CD14-positive monocyte (primary cell): ENCODE data around the gene AREG. TPM values are rescaled to one million over a fixed set of nuclear protein-coding genes. Genes with fewer than 3 reads are reported as not detected.

Source experiments
- DNase-seq, 3 donors: peaks; one replicate each; pipeline ENCODE4 v3.0.0-alpha.2; 2011 to 2022
- H2AFZ ChIP-seq: 2 replicates; pipeline ENCODE4 v1.6.0; 2012; ENCODE audit warnings: mild to moderate bottlenecking, low read depth, low read length, inconsistent platforms; ENCODE audit not compliant: insufficient read depth, poor library complexity, severe bottlenecking
- H3K27ac ChIP-seq, 2 donors: 1 replicate in 1 of 2; 2 replicates in 1 of 2; pipeline ENCODE4 v1.5.1; 2012 to 2013; ENCODE audit warnings: low read length in 2 of 2, control low read depth in 1 of 2, inconsistent platforms in 1 of 2, low read depth in 1 of 2, mild to moderate bottlenecking in 1 of 2
- H3K27me3 ChIP-seq, 2 donors: one replicate each; pipeline versions ENCODE4 v1.6.0 to v1.6.1; 2011 to 2013; ENCODE audit warnings: low read length in 2 of 2; ENCODE audit not compliant: control insufficient read depth in 2 of 2, insufficient read depth in 2 of 2
- H3K36me3 ChIP-seq, 2 donors: replicated peaks in 1 of 2; 1 replicate in 1 of 2; 2 replicates in 1 of 2; pipeline versions ENCODE4 v1.5.1 to v1.6.1; 2012 to 2013; ENCODE audit warnings: low read length in 2 of 2, control low read depth in 1 of 2, inconsistent platforms in 1 of 2, mild to moderate bottlenecking in 1 of 2; ENCODE audit not compliant: insufficient read depth in 2 of 2, control insufficient read depth in 1 of 2
- H3K4me1 ChIP-seq, 2 donors: 1 replicate in 1 of 2; 2 replicates in 1 of 2; pipeline versions ENCODE4 v1.5.1 to v1.6.1; 2012 to 2013; ENCODE audit warnings: low read length in 2 of 2, control low read depth in 1 of 2, inconsistent platforms in 1 of 2, mild to moderate bottlenecking in 1 of 2, moderate library complexity in 1 of 2; ENCODE audit not compliant: insufficient read depth in 2 of 2, control insufficient read depth in 1 of 2
- H3K4me2 ChIP-seq: replicated peaks from 2 replicates; pipeline ENCODE3; 2012; ENCODE audit warnings: low read length, moderate library complexity, mild to moderate bottlenecking; ENCODE audit not compliant: poor library complexity, severe bottlenecking; ENCODE audit errors: extremely low read depth
- H3K4me3 ChIP-seq, 3 experiments: fragments of 200-600 bp in 1 of 3; sonication (generic) in 1 of 3; replicated peaks in 1 of 3; 1 replicate in 2 of 3; 2 replicates in 1 of 3; pipeline ENCODE4 v1.5.1; 2011 to 2013; ENCODE audit warnings: low read length in 3 of 3, mild to moderate bottlenecking in 3 of 3, control low read depth in 2 of 3, low read depth in 2 of 3, inconsistent platforms in 1 of 3, moderate library complexity in 1 of 3
- H3K79me2 ChIP-seq: 2 replicates; pipeline ENCODE4 v1.6.0; 2012; ENCODE audit warnings: mild to moderate bottlenecking, control low read depth, inconsistent platforms, low read length, moderate library complexity; ENCODE audit not compliant: insufficient read depth
- H3K9ac ChIP-seq: 2 replicates; pipeline ENCODE4 v1.6.0; 2017; ENCODE audit warnings: low read length, mild to moderate bottlenecking; ENCODE audit not compliant: insufficient read depth, poor library complexity, severe bottlenecking
- H3K9me3 ChIP-seq, 2 donors: replicated peaks in 1 of 2; 1 replicate in 1 of 2; 2 replicates in 1 of 2; pipeline versions ENCODE4 v1.5.1 to v1.6.1; 2012 to 2013; ENCODE audit warnings: low read length in 2 of 2, control low read depth in 1 of 2; ENCODE audit not compliant: control insufficient read depth in 1 of 2, insufficient read depth in 1 of 2
- H4K20me1 ChIP-seq: 2 replicates; pipeline ENCODE4 v1.6.0; 2012; ENCODE audit warnings: mild to moderate bottlenecking, low read length, control low read depth, moderate library complexity; ENCODE audit not compliant: insufficient read depth
- H3K27ac Mint-ChIP-seq, 7 donors: one replicate each; pipeline ENCODE4 v1.8.0; 2020; ENCODE audit warnings: mild to moderate bottlenecking in 7 of 7, mixed read lengths in 7 of 7, moderate library complexity in 6 of 7, inconsistent platforms in 2 of 7
- H3K27me3 Mint-ChIP-seq, 3 donors: one replicate each; pipeline ENCODE4 v1.8.0; 2021 to 2022; ENCODE audit warnings: low read depth in 3 of 3, mild to moderate bottlenecking in 3 of 3, mixed read lengths in 3 of 3, moderate library complexity in 3 of 3, inconsistent platforms in 1 of 3
- H3K36me3 Mint-ChIP-seq, 2 donors: one replicate each; pipeline ENCODE4 v1.8.0; 2020; ENCODE audit warnings: mixed read lengths in 2 of 2, inconsistent platforms in 1 of 2, mild to moderate bottlenecking in 1 of 2
- H3K4me1 Mint-ChIP-seq: one replicate; pipeline ENCODE4 v1.8.0; 2020; ENCODE audit warnings: mild to moderate bottlenecking, mixed read lengths
- H3K4me3 Mint-ChIP-seq, 2 donors: one replicate each; pipeline ENCODE4 v1.8.0; 2020; ENCODE audit warnings: mild to moderate bottlenecking in 2 of 2, mixed read lengths in 2 of 2, moderate library complexity in 1 of 2
- H3K9me3 Mint-ChIP-seq, 7 donors: one replicate each; pipeline ENCODE4 v1.8.0; 2020 to 2022; ENCODE audit warnings: mixed read lengths in 7 of 7, mild to moderate bottlenecking in 6 of 7, moderate library complexity in 6 of 7, inconsistent platforms in 2 of 7
- WGBS: methylation state at CpG from one replicate; pipeline ENCODE4 v1.1.5; 2013; ENCODE audit warnings: missing lambda C conversion rate; ENCODE audit not compliant: insufficient coverage; 5-methylcytosine and 5-hydroxymethylcytosine counted together
- intact Hi-C, 2 donors: fragments of 100-400 bp; cut with micrococcal nuclease; formaldehyde crosslinking; loops; one replicate each; pipeline versions ENCODE4 v1.15.0 to v1.15.1; 2023
- polyA plus RNA-seq, 3 donors: library from polyadenylated mRNA; depleted of rRNA in 1 of 3; unstranded in 2 of 3; stranded (reverse) in 1 of 3; fragments of 300-500 nt in 2 of 3; fragments of >200 nt in 1 of 3; fragmentation: Illumina TruSeq in 2 of 3; gene quantifications; 1 replicate in 2 of 3; 2 replicates in 1 of 3; pipeline ENCODE4 v1.2.3, GENCODE V29; 2012 to 2021
- TF ChIP-seq, protein P1 (sequence below): fragments of 200-600 bp; IDR thresholded peaks from one replicate; pipeline ENCODE4 v1.8.0; 2022; ENCODE audit warnings: antibody characterized with exemption, mild to moderate bottlenecking

AREG gene
- polyA plus RNA-seq, 3 donors: 4.2 to 9.2 (median 9.1) TPM

GRCh38 chr4:74446193-74446868 is 1.4 kb downstream of the AREG start:
- no peaks in the 10 kb centered on the region for H3K36me3 Mint-ChIP-seq
- intact Hi-C loops: loop anchor here (10.0 kb wide), 2 partner anchors 52 to 122 kb away; no protein-coding TSS in a partner anchor
- Histone ChIP-seq H3K4me2 (no peak overlapping the region), H3K9ac (no peak overlapping the region), H3K79me2 (no peaks in the 10 kb centered on the region), H4K20me1 (no peaks in the 10 kb centered on the region), H3K36me3 (no peaks in the 10 kb centered on the region), H3K4me1 (peaks cover 12 to 16% of the 10 kb centered on the region in 2 donors), H3K27me3 (peaks cover 3 to 4% of the 10 kb centered on the region in 2 donors), H3K9me3 (no peaks in the 10 kb centered on the region), H2AFZ (no peak overlapping the region), H3K27ac (no peak overlapping the region), H3K4me3 (no peak overlapping the region)
- H3K9me3 Mint-ChIP-seq: no peaks in the 10 kb centered on the region
- H3K27ac Mint-ChIP-seq: no peak overlapping the region
- H3K4me3 Mint-ChIP-seq: no peak overlapping the region
- TF ChIP-seq, protein P1, sequence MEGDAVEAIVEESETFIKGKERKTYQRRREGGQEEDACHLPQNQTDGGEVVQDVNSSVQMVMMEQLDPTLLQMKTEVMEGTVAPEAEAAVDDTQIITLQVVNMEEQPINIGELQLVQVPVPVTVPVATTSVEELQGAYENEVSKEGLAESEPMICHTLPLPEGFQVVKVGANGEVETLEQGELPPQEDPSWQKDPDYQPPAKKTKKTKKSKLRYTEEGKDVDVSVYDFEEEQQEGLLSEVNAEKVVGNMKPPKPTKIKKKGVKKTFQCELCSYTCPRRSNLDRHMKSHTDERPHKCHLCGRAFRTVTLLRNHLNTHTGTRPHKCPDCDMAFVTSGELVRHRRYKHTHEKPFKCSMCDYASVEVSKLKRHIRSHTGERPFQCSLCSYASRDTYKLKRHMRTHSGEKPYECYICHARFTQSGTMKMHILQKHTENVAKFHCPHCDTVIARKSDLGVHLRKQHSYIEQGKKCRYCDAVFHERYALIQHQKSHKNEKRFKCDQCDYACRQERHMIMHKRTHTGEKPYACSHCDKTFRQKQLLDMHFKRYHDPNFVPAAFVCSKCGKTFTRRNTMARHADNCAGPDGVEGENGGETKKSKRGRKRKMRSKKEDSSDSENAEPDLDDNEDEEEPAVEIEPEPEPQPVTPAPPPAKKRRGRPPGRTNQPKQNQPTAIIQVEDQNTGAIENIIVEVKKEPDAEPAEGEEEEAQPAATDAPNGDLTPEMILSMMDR: no peak
- H3K4me1 Mint-ChIP-seq: peaks cover 16% of the 10 kb centered on the region
- WGBS: 99% methylated on average over 7 of the region's 8 CpGs
- peaks cover 0 to 5% (median 2%) of the 10 kb centered on the region in 3 donors for H3K27me3 Mint-ChIP-seq
- DNase-seq: no peak

GRCh38 chr4:74446896-74447295 is 2.0 kb downstream of the AREG start:
- Mint-ChIP-seq H3K4me1 (peaks cover 16% of the 10 kb centered on the region), H3K4me3 (no peak overlapping the region), H3K36me3 (no peaks in the 10 kb centered on the region), H3K9me3 (no peaks in the 10 kb centered on the region), H3K27me3 (peaks cover 0 to 3% (median 2%) of the 10 kb centered on the region in 3 donors), H3K27ac (no peak overlapping the region)
- intact Hi-C loops: loop anchor here (10.0 kb wide), 2 partner anchors 52 to 122 kb away; no protein-coding TSS in a partner anchor
- WGBS: 83% methylated on average over 1 of the region's 1 CpG
- Histone ChIP-seq H3K9me3 (no peaks in the 10 kb centered on the region), H3K4me2 (no peak overlapping the region), H3K4me1 (peaks cover 12 to 16% of the 10 kb centered on the region in 2 donors), H2AFZ (no peak overlapping the region), H3K4me3 (no peak overlapping the region), H3K9ac (no peak overlapping the region), H3K79me2 (no peaks in the 10 kb centered on the region), H3K27me3 (peaks cover 3 to 4% of the 10 kb centered on the region in 2 donors), H3K27ac (no peak overlapping the region), H3K36me3 (no peaks in the 10 kb centered on the region), H4K20me1 (no peaks in the 10 kb centered on the region)
- DNase-seq: no peak
- TF ChIP-seq, protein P1: no peak
